HG02798 (cell line): ENCODE results near the gene KHDC3L.

Experiments used
- ATAC-seq: cut with Tn5 transposase; IDR thresholded peaks from one replicate; pipeline ENCODE4 v1.9.1; 2021; ENCODE audit warnings: mild to moderate bottlenecking; ENCODE audit not compliant: unreplicated experiment, poor library complexity

KHDC3L gene, protein sequence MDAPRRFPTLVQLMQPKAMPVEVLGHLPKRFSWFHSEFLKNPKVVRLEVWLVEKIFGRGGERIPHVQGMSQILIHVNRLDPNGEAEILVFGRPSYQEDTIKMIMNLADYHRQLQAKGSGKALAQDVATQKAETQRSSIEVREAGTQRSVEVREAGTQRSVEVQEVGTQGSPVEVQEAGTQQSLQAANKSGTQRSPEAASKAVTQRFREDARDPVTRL

DNA sequence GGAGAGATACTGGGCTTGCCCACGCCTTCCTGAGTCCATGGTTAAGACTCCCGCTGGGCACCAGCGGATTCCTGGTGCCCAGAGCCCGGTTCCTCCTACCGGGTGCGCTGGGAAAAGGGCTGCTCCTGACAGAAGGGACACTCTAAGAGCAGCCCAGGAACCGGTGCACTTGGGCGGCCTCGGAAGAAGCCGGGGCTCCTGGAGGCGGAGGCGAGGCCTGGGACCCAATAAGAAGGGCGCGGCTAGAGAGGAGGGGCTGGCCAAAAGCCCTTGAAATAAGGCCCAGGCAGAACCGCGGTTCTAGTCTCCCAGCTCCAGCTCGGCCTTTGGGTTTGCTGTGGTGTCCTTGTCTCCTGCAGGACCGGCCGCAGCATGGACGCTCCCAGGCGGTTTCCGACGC is at the start of gene KHDC3L:
TSS of gene KHDC3L (plus strand) at position 301 of the 400 bp plus-strand sequence. CDS start at position 373, 72 bp downstream.
- no peak for ATAC-seq

DNA sequence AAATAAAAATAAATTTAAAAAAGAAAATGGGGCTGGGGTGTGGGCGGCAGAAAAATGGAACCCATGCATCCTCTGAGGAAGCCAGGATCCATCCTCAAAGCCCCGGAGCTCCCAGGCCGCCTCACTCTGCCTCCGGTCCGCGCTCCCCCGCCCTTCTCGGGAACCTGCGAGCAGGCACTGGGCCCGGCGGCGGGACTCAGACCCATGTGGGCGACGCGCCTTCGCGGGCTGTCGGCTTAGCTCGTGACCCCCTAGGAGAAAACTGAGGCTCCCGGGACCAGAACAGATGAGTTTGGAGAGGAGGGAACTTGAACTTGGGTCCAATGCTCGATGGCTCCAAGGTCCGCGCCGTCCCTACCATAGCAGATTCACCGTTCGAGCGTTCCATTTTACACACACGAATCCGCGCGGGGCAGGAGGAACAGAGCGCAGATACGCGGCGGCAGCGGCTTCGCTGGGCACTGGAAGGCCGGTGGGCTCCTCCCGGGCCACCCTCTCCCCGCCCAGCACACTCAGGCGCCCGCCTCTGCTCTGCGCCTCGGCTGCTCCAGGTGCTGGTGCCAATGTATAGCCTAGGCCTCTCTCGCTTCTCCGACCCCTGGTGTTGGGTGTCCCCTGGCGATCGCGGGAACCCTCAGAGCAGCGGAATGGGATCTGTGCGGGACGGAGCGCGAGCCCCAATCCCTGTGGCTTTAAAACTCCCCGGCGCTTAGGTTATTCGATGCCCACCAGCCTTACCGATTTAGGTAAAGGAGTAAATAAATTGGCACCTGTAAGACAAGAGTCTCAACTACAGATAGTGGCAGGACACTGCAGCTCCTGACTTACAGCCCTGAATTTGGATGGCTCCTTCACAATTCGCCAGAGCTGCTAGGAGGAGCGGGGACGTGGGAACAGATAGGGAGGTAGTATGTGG is 47.6 kb upstream of the KHDC3L start:
- ATAC-seq, result no peak

DNA sequence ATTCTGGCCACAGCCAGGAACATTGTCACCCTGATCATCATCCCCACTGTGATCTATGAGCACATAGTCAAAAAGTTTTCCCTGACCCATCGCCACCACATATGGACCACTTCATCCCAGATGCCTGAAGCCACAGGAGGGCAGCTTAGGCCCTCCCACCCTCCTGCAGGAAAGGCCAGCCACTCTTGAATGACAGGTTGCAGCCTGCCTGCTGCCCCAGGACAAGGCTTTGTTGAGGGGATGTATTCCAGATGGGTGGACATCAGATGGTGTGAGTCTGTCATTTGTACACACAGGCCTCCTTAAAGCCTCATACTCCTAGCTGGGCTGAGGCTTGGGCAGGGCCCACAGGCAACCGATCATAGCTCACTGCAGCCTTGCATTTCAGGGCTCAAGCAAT is 39.1 kb upstream of the KHDC3L start:
- no peak for ATAC-seq

DNA sequence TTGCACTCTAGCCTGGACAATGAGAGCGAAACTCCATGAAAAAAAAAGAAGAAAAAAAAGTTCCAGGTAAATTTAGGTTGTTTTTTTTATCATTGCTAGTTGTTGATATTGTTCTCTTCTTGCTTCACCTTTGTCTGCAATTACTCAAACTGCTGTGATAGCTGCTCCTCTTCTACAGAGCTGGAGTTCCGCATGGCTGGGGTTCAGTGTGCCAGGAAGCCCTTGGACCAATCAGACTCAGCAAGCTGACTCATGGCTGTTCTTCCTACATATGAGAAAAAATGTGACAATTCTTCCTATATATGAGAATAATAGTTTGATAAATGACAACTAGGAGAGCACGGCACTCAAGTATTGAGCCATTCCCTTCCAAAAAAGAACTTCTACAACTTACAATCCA is 36.8 kb upstream of the KHDC3L start:
- no peak for ATAC-seq

DNA sequence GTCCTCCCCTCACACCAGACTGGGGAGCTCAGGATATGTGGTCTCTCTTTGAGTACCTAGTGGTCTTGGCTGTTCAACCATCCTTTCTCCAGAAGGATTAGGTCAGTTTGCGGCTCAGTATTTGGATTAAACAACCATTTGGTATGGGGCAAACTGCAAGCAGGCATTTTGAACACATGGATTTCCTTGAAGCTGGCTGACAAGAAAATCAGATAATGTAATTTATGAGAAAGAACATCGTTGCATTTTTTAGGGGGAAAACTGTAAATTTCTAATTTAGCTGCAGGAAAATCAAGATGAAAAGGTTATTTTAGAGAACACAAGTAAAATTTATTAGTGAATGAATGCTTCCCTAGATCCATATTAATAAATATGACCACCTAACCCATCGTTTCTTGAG is 33.7 kb upstream of the KHDC3L start:
- no peak for ATAC-seq

DNA sequence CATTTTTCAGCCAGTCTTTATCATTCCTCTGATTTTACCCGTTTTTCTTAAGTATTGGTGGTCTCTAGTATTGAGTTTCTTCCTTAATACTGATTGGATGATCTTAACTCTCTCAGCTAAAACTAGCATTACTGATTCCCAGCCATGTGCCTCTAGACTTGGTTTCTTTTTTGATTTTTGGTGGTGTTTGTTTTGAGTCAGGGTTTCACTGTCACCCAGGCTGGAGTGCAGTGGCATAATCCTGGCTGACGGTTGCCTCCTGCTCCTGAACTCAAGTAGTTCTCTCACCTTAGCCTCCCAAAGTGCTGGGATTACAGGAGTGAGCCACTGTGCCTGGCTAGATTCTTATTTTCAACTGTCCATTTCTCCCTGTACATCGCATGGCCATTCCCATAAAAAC is 33.3 kb upstream of the KHDC3L start:
- ATAC-seq, result peak; percentile 70

DNA sequence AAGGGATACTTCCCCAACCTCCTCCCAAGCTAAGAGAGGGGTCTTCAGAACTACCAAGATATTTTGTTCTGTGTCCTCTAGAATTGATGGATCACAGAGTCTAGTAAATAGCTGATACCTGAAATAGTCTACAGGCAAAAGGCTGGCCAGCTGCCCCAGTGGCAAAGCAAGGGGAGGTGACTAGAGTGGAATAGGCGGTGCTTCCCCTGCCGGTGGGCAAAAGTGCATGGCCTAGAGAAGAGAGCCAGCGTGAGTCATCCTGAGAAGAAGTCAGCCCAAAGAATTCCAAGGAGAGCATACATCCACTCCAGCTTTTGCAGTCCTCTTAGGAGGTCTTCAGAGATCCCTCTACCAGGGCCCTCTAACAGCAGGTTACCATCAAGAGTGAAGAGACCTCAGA is 23.1 kb upstream of the KHDC3L start:
- no peak for ATAC-seq

DNA sequence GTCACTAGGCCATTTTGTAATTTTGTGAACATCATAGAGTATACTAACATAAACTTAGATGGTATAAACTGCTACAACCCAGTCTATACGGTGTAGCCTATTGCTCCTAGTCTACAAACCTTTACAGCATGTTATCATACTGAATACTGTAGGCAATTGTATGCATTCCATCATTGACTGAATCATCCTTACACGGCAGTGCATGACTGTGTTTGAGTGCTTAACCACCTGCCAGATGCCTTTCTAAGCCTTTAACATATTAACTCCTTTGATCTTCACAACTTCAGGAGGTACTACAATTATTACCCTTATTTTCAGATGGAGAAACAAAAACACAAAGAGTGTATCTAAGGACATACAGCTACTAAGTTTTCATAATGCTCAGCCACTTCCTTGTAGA is 22.4 kb upstream of the KHDC3L start:
- no peak for ATAC-seq

DNA sequence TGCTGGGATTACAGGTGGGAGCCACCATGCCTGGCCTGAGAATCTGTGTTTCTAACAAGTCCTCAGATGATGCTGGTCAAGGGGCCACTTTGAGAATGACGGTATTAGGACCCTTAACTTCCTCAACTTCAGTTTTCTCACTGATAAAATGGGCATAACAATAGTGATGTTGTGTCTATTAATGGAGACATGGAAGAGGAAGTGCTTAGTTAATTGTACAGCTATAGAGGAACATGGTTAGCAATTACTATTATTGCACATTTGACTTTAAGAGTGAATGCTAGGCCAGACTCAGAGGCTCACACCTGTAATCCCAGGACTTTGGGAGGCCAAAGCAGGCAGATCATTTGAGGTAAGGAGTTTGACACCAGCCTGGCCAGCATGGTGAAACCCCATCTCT is 21.1 kb upstream of the KHDC3L start:
- no peak for ATAC-seq

DNA sequence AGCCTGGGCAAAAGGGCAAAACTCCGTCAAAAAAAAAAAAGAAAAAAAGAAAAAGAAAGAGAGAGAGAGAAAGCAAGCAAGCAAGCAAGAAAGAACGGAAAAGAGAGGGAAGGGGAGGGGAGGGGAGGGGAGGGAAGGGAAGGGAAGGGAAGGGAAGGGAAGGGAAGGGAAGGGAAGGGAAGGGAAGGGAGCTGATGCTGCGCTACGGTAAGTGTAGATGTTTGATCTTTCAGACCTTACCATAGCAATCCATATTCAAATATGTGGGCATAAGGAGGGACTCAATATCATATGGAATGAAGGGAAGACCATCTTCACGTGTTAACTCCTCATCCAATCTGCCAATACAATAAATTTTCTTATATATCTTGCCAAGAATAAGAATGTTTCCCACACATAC is 20.3 kb upstream of the KHDC3L start:
- ATAC-seq, result no peak

DNA sequence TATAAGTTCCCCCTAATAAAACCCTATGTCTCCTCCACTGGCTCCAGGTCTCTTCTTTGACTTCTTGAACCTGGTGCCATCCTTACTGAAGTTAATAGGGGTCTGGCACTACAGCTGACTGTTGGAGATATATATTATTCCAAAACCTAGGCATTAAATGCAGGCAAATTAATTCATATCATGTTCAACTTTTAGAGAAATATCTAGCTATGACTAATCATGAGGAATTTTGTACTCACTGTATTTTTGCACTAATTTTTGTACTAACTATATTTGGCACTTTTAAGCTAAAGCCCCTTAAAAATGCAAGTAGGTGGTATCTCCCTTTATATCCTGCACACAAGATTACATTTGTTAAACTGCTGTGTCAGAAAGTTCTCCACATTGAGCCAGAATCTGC is 19.3 kb upstream of the KHDC3L start:
- ATAC-seq, result no peak

DNA sequence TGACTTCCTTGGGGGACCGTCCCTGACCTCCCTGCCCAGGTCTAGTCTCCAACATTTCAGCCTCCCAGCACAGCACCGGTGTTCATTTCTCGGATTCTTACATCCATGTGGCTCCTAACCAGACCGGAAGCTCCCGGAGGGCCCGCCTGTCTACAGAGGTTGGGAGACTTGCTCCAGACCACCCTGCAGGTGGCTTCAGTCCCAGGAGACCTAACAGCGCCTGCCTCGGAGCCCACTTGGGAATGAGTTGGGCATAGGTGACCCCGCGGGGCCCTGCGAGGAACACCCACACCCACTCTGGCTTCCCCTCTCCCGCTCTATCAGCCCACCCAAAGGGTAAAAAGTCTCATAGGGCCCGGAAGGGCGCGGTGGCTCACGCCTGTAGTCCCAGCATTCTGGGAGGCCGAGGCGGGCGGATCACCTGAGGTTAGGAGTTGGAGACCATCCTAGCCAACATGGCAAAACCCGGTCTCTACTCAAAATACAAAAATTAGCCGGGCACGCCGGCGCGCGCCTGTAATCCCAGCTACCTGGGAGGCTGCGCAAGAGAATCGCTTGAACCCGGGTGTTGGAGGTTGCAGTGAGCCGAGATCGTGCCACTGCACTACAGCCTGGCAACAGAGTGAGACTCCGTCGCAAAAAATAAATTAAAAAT is 13.8 kb upstream of the KHDC3L start:
- no peak for ATAC-seq

DNA sequence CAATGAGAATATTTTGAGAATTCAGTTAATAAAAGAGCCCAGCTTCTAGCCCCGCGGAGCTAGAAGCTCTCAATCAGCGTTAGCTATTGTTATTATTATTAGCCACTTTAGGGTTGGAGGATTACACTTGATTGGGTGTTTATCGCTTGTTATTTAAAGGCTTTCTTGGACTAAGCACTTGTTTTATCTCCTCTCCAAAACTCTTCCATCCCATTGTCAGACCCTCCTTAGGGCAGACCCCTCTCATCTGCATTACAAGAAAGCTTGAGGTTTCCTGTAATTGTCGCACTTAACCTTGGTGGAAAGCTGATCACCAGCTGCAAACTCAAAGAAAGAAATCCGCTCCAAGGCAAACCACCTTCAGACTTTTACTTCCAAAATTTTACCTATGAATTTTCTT is 13.1 kb upstream of the KHDC3L start:
- ATAC-seq, result no peak

DNA sequence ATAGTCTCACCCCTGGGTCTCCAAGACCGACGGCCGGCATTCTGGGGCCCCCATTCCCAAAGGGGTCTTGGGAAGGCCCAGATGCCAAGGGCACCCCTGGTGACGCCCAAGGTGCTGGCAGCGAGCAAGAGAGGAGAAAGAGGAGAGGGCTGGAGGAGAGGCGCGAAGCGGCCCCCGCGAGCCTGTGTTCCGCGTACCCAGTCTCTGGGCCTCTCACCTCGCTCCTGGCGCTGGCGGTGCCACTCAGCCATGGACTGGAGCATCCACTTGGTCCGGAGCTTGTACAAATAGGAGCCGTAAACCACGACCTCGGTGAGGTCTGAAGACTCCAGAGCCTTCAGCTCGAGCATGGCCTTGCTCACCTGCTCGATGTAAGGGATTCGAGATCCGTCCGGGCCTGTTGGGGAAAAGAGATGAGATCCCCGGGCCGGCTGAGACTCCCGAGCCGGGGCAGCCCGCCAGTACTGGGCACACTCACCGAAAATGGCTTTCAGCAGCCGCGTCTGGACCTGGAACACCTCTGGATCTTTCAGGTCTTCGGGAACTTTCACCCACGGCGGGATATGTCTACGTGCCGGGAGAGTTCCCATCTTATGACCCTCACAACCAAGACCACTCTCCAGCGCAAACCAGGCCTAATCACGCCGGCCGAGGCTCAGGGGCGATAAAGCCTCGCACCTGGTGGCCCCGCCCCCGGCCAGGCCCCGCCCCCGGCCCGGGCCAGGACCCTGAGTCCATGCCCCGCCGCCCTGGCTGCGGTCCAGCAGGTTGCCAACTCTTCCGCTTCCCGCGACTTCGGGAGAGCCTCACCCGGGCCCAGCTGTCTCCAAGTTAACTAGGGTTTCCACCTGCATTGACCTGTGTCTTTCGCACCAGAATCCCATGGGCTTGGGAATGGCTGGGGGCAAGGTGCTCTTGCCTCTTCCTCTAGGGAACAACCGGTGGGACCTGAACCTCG is 8.5 kb upstream of the KHDC3L start, which contains the start of gene DPPA5:
TSS of gene DPPA5 (minus strand) at position 641 of the 958 bp plus-strand sequence. CDS start at position 590, 51 bp downstream.
- ATAC-seq, result no peak

DNA sequence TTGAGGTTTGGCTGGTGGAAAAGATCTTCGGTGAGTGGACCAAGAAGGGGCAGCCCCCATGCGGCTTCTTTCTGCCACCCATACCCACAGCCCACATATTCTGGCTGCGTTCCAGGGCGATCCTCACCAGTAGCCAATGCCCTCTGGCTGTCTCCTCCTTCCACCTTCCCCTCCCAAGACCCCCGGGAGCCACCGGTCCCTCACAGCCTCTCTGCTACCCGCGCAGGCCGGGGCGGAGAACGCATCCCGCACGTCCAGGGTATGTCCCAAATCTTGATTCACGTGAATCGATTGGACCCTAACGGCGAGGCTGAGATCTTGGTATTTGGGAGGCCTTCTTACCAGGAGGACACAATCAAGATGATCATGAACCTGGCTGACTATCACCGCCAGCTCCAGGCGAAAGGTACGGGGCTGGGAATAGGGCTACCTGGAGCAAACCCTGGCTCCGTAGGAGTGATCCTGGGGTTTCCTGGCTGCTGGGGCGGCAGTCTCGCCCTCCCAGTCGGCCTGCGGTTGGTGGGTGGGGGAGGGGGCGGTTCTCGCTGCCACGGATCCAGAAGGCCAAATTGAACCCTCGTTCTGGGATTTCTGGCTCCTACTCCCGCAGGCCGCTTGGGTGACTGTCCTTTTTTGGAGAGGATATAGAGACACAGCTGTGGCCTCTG is 545 bp downstream of the KHDC3L start:
- no peak for ATAC-seq

DNA sequence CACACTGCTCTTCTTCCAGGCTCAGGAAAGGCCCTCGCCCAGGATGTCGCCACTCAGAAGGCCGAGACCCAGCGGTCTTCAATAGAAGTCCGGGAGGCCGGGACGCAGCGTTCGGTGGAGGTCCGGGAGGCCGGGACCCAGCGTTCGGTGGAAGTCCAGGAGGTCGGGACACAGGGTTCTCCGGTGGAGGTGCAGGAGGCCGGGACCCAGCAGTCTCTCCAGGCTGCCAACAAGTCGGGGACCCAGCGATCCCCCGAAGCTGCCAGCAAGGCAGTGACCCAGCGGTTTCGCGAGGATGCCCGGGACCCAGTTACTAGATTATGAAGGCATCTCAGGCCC is 1.0 kb downstream of the KHDC3L start:
- ATAC-seq, result no peak

DNA sequence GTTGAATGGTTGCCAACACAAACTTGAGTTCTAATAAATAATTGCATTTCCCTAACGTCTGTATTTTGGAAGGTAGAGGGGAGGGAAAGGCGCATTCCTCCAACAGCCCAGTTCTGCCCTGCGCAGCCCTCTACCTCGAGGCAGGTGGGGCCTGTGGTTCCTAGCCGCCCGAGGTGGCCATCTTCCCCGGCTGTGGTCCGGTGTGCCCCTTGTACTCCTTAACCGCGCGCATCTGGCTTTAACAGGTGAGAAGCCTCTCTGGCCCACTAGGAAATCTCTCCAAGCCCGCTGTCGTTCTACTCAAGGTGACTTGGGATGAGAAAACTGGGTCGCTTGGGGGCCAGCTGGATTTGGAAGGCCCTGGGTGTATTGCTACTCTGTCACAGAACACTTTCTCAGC is 1.7 kb downstream of the KHDC3L start:
- no peak for ATAC-seq

DNA sequence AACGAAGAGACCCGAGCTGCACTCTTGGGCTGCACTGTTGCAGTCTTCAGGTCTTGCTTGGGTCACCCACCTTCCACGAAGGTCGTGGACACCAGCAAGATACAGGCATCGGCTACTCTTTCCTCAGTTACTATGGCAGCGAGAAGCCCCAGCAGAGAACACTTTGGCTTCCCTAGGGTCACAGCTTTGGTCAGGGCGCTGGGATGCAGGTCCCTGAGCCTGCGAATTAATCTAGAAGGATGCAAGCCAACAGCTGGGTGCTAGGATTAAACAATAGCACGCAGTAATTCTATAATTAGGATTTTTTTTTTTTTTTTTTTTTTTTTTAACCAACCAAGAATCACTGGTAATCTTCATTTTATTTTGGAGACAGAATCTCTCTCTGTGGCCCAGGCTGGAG is 2.1 kb downstream of the KHDC3L start:
- ATAC-seq, result no peak

DNA sequence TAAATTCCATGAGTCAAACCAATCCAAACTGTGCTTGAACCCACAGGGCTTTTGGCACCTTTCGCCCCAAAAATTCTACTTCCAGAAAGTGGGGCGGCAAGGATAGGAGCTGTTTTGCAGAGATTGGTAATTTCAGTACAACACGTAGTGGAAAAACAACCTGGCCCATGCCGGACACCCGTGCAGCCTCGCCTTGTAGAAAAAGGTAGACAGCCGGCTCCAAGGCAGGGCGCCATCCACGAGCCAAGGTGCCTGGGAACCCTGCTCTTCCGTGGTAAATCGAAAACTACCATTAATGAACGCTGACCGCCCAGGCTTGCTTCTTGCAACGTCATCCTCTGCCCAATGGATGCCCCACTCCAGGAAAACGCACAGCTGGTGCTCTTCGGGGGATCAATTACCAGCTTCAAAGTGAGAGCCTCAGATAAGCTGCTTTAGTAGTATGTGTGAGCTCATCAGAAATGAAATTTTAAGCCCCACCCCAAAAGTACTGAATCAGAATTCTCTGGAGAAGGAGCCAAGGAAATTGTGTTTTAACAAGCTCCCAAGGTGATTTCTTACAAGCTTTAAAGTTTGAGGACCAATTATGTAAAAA is 5.4 kb downstream of the KHDC3L start:
- ATAC-seq, result no peak
